Measurements from ENCODE around the gene LRRTM4. TPM values are rescaled to one million over a fixed set of nuclear protein-coding genes. Genes with fewer than 3 reads are reported as not detected.

Gene LRRTM4
- polyA plus RNA-seq, 1 of the 3 experiments (the other 2 are of a cell fraction) = 0.10 TPM

GRCh38 chr2:77085561-77085960 is 436.6 kb downstream of the LRRTM4 start:
- 63% methylated on average over 3 of the region's 3 CpGs for WGBS (ENCODE audit: low lambda C conversion rate)
- no peak overlapping the region for H3K4me3 ChIP-seq (ENCODE audit: low read depth in 2 of 2, low read length in 1 of 2)
- no peaks in the 10 kb centered on the region for H3K9me2 ChIP-seq
- H3F3A ChIP-seq (replicated peaks; ENCODE audit: insufficient read depth) = no peaks in the 10 kb centered on the region
- no peak overlapping the region for H3K4me2 ChIP-seq
- H3K27ac ChIP-seq (ENCODE audit: low read depth in 2 of 2, low read length in 1 of 2) = no peak overlapping the region; a peak in 1 of 4 replicates
- H3K27me3 ChIP-seq (ENCODE audit: insufficient read depth) = no peaks in the 10 kb centered on the region
- H3K79me2 ChIP-seq (ENCODE audit: insufficient read depth) = no peaks in the 10 kb centered on the region
- DNase-seq = no peak
- no peaks in the 10 kb centered on the region for H3K9me3 ChIP-seq
- no peak overlapping the region for H3K9ac ChIP-seq
- H2AFZ ChIP-seq (ENCODE audit: low read depth) = no peak overlapping the region
- peaks cover 0 to 4% of the 10 kb centered on the region in 2 experiments; a peak in 2 of 4 replicates for H3K4me1 ChIP-seq (ENCODE audit: control insufficient read depth in 1 of 2, insufficient read depth in 2 of 2, low read depth in 1 of 2, low read length in 1 of 2)
- TF ChIP-seq MAX (IDR thresholded peaks at IDR 0.05; ENCODE audit: low read depth) (no peak), YY1 (IDR thresholded peaks at IDR 0.05; ENCODE audit: low read depth) (no peak), MEF2A (IDR thresholded peaks at IDR 0.05; ENCODE audit: borderline replicate concordance, low read depth) (no peak), USF2 (IDR thresholded peaks at IDR 0.05; ENCODE audit: borderline replicate concordance, low read depth, low read length) (no peak), JUND (IDR thresholded peaks at IDR 0.05) (no peak), FOXM1 (IDR thresholded peaks at IDR 0.05; ENCODE audit: low read depth) (no peak), EP300 (IDR thresholded peaks at IDR 0.05; ENCODE audit: borderline replicate concordance in 1 of 2, low read depth in 1 of 2, low read length in 1 of 2) (no peak), PBX3 (IDR thresholded peaks at IDR 0.05) (no peak), USF1 (IDR thresholded peaks at IDR 0.05; ENCODE audit: borderline replicate concordance, low read depth) (no peak), TAF1 (IDR thresholded peaks at IDR 0.05; ENCODE audit: borderline replicate concordance, low read depth, low read length) (no peak), GABPA (IDR thresholded peaks at IDR 0.05; ENCODE audit: low read depth) (no peak), TEAD4 (IDR thresholded peaks at IDR 0.05; ENCODE audit: borderline replicate concordance, insufficient read depth) (no peak)
- TF ChIP-seq, protein P1, sequence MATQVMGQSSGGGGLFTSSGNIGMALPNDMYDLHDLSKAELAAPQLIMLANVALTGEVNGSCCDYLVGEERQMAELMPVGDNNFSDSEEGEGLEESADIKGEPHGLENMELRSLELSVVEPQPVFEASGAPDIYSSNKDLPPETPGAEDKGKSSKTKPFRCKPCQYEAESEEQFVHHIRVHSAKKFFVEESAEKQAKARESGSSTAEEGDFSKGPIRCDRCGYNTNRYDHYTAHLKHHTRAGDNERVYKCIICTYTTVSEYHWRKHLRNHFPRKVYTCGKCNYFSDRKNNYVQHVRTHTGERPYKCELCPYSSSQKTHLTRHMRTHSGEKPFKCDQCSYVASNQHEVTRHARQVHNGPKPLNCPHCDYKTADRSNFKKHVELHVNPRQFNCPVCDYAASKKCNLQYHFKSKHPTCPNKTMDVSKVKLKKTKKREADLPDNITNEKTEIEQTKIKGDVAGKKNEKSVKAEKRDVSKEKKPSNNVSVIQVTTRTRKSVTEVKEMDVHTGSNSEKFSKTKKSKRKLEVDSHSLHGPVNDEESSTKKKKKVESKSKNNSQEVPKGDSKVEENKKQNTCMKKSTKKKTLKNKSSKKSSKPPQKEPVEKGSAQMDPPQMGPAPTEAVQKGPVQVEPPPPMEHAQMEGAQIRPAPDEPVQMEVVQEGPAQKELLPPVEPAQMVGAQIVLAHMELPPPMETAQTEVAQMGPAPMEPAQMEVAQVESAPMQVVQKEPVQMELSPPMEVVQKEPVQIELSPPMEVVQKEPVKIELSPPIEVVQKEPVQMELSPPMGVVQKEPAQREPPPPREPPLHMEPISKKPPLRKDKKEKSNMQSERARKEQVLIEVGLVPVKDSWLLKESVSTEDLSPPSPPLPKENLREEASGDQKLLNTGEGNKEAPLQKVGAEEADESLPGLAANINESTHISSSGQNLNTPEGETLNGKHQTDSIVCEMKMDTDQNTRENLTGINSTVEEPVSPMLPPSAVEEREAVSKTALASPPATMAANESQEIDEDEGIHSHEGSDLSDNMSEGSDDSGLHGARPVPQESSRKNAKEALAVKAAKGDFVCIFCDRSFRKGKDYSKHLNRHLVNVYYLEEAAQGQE (IDR thresholded peaks at IDR 0.05; ENCODE audit: low read depth, low read length) = no peak
- H4K20me1 ChIP-seq (ENCODE audit: insufficient read depth) = no peaks in the 10 kb centered on the region
- ChIA-PET CTCF (no interaction called here), POLR2A (no interaction called here)
- no peaks in the 10 kb centered on the region for H3K36me3 ChIP-seq (replicated peaks in 1 of 2; ENCODE audit: control insufficient read depth in 1 of 2, insufficient read depth in 2 of 2, low read length in 1 of 2)

Measured in SK-N-SH (cell line).